AG09309 (cell line): Measurements from ENCODE around the gene THAP12.

ENCODE experiments used
- DNase-seq: peaks from one replicate; pipeline ENCODE4 v3.0.0-alpha.2; 2010; ENCODE audit warnings: low read depth
- H3K4me3 ChIP-seq: 2 replicates; pipeline ENCODE4 v1.5.1; 2011; ENCODE audit warnings: mild to moderate bottlenecking, low read depth, low read length, moderate library complexity; ENCODE audit not compliant: control insufficient read depth
- CTCF ChIP-seq: IDR thresholded peaks from 2 replicates; pipeline ENCODE4 v1.5.1; 2011; ENCODE audit warnings: mild to moderate bottlenecking, low read depth, low read length, inconsistent platforms; ENCODE audit not compliant: insufficient read depth, control insufficient read depth; ENCODE audit errors: missing control alignments

Gene THAP12

DNA sequence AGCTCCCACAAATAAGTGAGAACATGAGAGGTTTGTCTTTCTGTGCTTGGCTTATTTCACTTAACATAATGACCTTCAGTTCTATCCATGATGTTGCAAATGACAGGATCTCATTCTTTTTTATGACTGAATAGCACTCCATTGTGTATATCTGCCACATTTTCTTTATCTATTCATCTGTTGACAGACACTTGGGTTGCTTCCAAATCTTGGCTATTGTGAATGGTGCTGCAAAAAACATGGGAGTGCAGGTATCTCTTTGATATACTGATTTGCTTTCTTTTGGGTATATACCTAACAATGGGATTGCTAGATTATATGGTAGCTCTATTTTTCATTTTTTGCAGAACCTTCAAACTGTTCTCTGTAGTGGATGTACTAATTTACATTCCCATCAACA is 13.5 kb upstream of the THAP12 start:
- H3K4me3 ChIP-seq: no peak overlapping the region
- TF ChIP-seq CTCF: no peak
- DNase-seq: no peak

- no peak for TF ChIP-seq CTCF
- no peak overlapping the region for H3K4me3 ChIP-seq
- DNase-seq: no peak
These were observed 11.9 kb upstream of the THAP12 start for GRCh38 chr11:76392870-76393269.

DNA sequence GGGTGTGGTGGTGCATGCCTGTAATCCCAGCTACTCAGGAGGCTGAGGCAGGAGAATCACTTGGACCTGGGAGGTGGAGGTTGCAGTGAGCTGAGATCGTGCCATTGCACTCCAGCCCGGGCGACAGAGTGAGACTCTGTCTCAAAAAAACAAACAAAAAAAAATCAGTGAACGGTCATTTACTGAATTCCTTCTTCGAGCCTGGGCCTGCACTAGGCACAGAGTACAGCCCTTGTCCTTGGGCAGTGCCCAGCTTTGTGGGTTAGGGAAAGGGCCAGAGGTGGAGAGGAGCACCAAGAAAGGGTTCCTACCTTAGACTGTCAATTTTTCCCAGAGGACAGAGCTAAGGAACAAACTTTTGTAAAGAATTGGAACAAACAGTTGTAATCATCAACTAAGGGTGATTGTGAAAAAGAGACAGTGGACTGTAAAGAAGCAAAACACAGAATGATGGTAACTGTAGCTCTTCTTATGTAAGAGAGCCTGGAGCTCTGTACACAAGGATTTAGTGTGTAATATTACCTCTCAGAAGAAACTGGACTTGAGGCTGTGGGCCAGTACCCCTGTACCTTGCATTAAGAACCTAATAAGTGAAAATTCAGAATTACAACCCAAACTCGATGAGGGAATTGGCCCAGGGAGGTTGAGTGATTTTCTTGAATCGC is 11.0 kb upstream of the THAP12 start:
- DNase-seq: no peak
- H3K4me3 ChIP-seq: no peak overlapping the region
- TF ChIP-seq CTCF: no peak

DNA sequence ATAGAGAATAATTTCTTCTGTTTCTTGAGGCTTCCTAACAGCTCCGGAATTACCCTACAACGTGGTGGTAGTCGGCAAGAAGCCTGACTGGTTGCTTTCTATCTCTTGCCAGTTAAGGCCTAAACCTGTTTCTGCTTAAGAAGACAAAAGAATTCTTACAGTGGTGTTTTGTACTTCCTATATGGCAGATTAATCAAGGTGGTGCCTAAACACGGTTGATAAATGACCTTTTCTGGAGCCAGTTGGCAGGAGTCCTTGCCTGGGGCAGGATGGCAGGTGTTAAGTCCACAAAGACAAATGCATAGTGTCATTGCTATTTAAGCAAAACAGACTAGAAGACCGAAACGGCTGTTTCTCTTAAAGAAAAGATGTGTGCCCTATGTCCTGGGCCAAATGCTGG is 10.1 kb upstream of the THAP12 start:
- H3K4me3 ChIP-seq: no peak overlapping the region
- TF ChIP-seq CTCF: no peak
- DNase-seq: no peak

DNA sequence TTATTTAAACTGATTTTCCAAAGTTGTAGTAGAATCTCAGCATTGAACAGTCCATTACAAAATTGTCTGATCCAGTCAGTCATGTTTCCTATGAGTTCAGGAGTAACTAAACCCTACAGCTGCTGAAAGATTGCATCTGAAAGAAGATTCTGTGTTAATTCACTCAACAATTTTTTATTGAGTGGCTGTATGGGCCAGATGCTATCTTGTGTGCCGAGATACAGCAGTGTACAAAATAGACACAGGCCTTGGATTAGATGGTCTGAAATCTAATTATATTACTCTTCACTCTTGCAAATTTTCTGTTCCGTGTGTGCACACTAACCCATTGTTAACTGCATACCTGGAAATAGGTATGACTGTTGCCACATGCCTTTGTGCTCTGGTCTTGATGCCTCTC is 7.5 kb upstream of the THAP12 start:
- no peak for TF ChIP-seq CTCF
- no peak for DNase-seq
- H3K4me3 ChIP-seq: no peak overlapping the region

- no peak for DNase-seq
- no peak for TF ChIP-seq CTCF
- no peak overlapping the region for H3K4me3 ChIP-seq
These were observed 5.0 kb upstream of the THAP12 start for GRCh38 chr11:76385903-76386302.

DNA sequence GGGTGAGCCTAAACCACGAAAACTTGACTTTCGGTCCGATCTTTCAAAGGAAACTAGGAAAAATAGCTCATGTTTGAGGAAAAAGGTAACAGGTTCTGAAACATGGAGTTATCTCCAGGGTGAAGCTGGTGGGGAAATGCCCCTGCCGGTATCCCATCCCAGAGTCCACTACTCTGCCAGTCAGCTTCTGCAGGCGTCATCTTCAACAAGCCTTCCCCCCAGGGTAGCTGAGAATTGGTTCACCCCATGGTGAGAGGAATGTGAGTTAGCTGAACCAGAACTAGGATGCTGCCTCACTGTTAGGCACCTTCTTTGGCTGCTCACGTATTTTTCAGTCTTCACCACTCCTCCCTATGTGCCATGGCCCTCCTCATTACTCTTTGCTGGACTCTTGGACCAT is 1.3 kb upstream of the THAP12 start:
- DNase-seq: no peak
- no peak overlapping the region for H3K4me3 ChIP-seq
- no peak for TF ChIP-seq CTCF
